MM.1S (cell line): Measurements from ENCODE around the gene ACER2.
A peak's percentile ranks its signal among the peaks of the same experiment; 100 is the strongest.

ENCODE experiments used
- DNase-seq: peaks from one replicate; pipeline ENCODE4 v3.0.0-alpha.2; 2015
- H2AFZ ChIP-seq: fragments of 300-600 bp; sonication (generic); 2 replicates; pipeline ENCODE4 v1.6.0; 2016; ENCODE audit warnings: antibody characterized with exemption, low read length
- H3F3A ChIP-seq: fragments of 300-600 bp; sonication (generic); 2 replicates; pipeline ENCODE4 v1.6.1; 2016; ENCODE audit warnings: mild to moderate bottlenecking, antibody characterized with exemption, low read length, moderate library complexity, mixed read lengths; ENCODE audit not compliant: insufficient read depth
- H3K27ac ChIP-seq: fragments of 300-600 bp; sonication (generic); 2 replicates; pipeline ENCODE4 v1.5.1; 2016; ENCODE audit warnings: mild to moderate bottlenecking, low read length
- H3K27me3 ChIP-seq: fragments of 300-600 bp; sonication (generic); replicated peaks from 2 replicates; pipeline ENCODE4 v1.6.0; 2016; ENCODE audit warnings: low read length; ENCODE audit not compliant: insufficient read depth
- H3K36me3 ChIP-seq: fragments of 300-600 bp; sonication (generic); replicated peaks from 2 replicates; pipeline ENCODE4 v1.6.1; 2016; ENCODE audit warnings: mild to moderate bottlenecking, low read length, mixed read lengths; ENCODE audit not compliant: insufficient read depth
- H3K4me1 ChIP-seq: fragments of 300-600 bp; sonication (generic); 2 replicates; pipeline ENCODE4 v1.6.1; 2016; ENCODE audit warnings: low read length, mixed read lengths
- H3K4me2 ChIP-seq: fragments of 300-600 bp; sonication (generic); 2 replicates; pipeline ENCODE4 v1.6.0; 2016; ENCODE audit warnings: low read depth, low read length
- H3K4me3 ChIP-seq: fragments of 300-600 bp; sonication (generic); 2 replicates; pipeline ENCODE4 v1.5.1; 2016; ENCODE audit warnings: low read length, mixed read lengths
- H3K79me2 ChIP-seq: fragments of 300-600 bp; sonication (generic); 2 replicates; pipeline ENCODE4 v1.6.1; 2016; ENCODE audit warnings: mixed run types, low read length, mixed read lengths
- H3K9ac ChIP-seq: fragments of 300-600 bp; sonication (generic); 2 replicates; pipeline ENCODE4 v1.6.1; 2016; ENCODE audit warnings: low read length, mixed read lengths
- H3K9me2 ChIP-seq: fragments of 300-600 bp; sonication (generic); replicated peaks from 2 replicates; pipeline ENCODE4 v1.6.1; 2016; ENCODE audit warnings: mild to moderate bottlenecking, low read length, mixed read lengths; ENCODE audit not compliant: insufficient read depth
- H3K9me3 ChIP-seq: fragments of 300-600 bp; sonication (generic); replicated peaks from 2 replicates; pipeline ENCODE4 v1.6.1; 2016; ENCODE audit warnings: mild to moderate bottlenecking, low read length, mixed read lengths; ENCODE audit not compliant: insufficient read depth
- H4K20me1 ChIP-seq: fragments of 300-600 bp; sonication (generic); 2 replicates; pipeline ENCODE4 v1.6.1; 2016; ENCODE audit warnings: mild to moderate bottlenecking, low read length, moderate library complexity, mixed read lengths; ENCODE audit not compliant: insufficient read depth
- CTCF ChIP-seq: fragments of 300-600 bp; sonication (generic); IDR thresholded peaks from 2 replicates; pipeline ENCODE4 v1.5.1; 2016; ENCODE audit warnings: antibody characterized with exemption, low read length, mixed read lengths
- EZH2 ChIP-seq: fragments of 300-600 bp; sonication (generic); optimal IDR thresholded peaks from 2 replicates; pipeline ENCODE3; 2017; ENCODE audit warnings: low read depth, mild to moderate bottlenecking, antibody characterized with exemption, low read length, mixed read lengths
- EZH2phosphoT487 ChIP-seq: fragments of 300-600 bp; sonication (generic); IDR thresholded peaks from 2 replicates; pipeline ENCODE4 v1.6.1; 2018; ENCODE audit warnings: antibody characterized with exemption, low read length

The ACER2 gene

GRCh38 chr9:19408693-19409400, at the start of gene ACER2:
Gene ACER2 (plus strand): TSS chr9:19409009. CDS start chr9:19409085, 76 bp downstream.
- Histone ChIP-seq H3K36me3 (no peaks in the 10 kb centered on the region), H2AFZ (peak within 1 kb of the TSS; percentile 84), H3K79me2 (no peaks in the 10 kb centered on the region), H3K9me2 (no peaks in the 10 kb centered on the region), H3K27me3 (no peaks in the 10 kb centered on the region), H3K9me3 (no peaks in the 10 kb centered on the region), H3K4me1 (no peaks in the 10 kb centered on the region), H3K27ac (no peak within 1 kb of the TSS), H3K9ac (peak within 1 kb of the TSS; percentile 28; the same call in 1 of the 2 replicates), H3K4me3 (peak within 1 kb of the TSS; percentile 72), H3K4me2 (peak within 1 kb of the TSS; percentile 82), H3F3A (no peaks in the 10 kb centered on the region), H4K20me1 (no peaks in the 10 kb centered on the region)
- peak; percentile 88 for DNase-seq
- TF ChIP-seq EZH2phosphoT487 (no peak), CTCF (peak; percentile 20; the same call in 1 of the 2 replicates), EZH2 (no peak)

- H3K36me3 ChIP-seq, result no peaks in the 10 kb centered on the region
- H3K79me2 ChIP-seq, result no peaks in the 10 kb centered on the region
- TF ChIP-seq CTCF (no peak), EZH2 (no peak), EZH2phosphoT487 (no peak)
- no peak overlapping the region for H3K4me2 ChIP-seq
- H3K27me3 ChIP-seq, result no peaks in the 10 kb centered on the region
- H3K9me3 ChIP-seq, result no peaks in the 10 kb centered on the region
- H3K4me3 ChIP-seq, result no peak overlapping the region
- H3F3A ChIP-seq, result peaks cover 11% of the 10 kb centered on the region
- H2AFZ ChIP-seq, result no peak overlapping the region
- no peaks in the 10 kb centered on the region for H4K20me1 ChIP-seq
- DNase-seq, result no peak
- H3K9ac ChIP-seq, result no peak overlapping the region
- H3K27ac ChIP-seq, result no peak overlapping the region
- no peaks in the 10 kb centered on the region for H3K9me2 ChIP-seq
- no peaks in the 10 kb centered on the region for H3K4me1 ChIP-seq
Measured at GRCh38 chr9:19369107-19369506, 39.7 kb upstream of the ACER2 start.

GRCh38 chr9:19371942-19372341, 36.9 kb upstream of the ACER2 start:
- Histone ChIP-seq H2AFZ (no peak overlapping the region), H3K4me3 (no peak overlapping the region), H4K20me1 (no peaks in the 10 kb centered on the region), H3K4me2 (no peak overlapping the region), H3K4me1 (no peaks in the 10 kb centered on the region), H3K79me2 (0 out of 2 replicates have a peak, but pooled peaks cover 3% of the 10 kb centered on the region), H3K9me3 (no peaks in the 10 kb centered on the region), H3K27me3 (no peaks in the 10 kb centered on the region), H3F3A (peaks cover 21% of the 10 kb centered on the region), H3K27ac (no peak overlapping the region), H3K36me3 (no peaks in the 10 kb centered on the region), H3K9me2 (no peaks in the 10 kb centered on the region), H3K9ac (no peak overlapping the region)
- no peak for DNase-seq
- TF ChIP-seq EZH2 (no peak), EZH2phosphoT487 (no peak), CTCF (no peak)
